NT2/D1 (cell line): Measurements from ENCODE around the gene PARL.

Source experiments
- DNase-seq: peaks from one replicate; pipeline ENCODE4 v3.0.0-alpha.2; 2011; ENCODE audit warnings: low read depth, low spot score
- H3K27me3 ChIP-seq: 2 replicates; pipeline ENCODE4 v1.6.0; 2011; ENCODE audit warnings: mild to moderate bottlenecking; ENCODE audit not compliant: insufficient read length, insufficient read depth
- H3K36me3 ChIP-seq: 2 replicates; pipeline ENCODE4 v1.6.1; 2011; ENCODE audit warnings: mild to moderate bottlenecking, low read length, mixed read lengths; ENCODE audit not compliant: insufficient read depth, insufficient read length
- H3K4me1 ChIP-seq: 2 replicates; pipeline ENCODE4 v1.5.1; 2011; ENCODE audit not compliant: insufficient read depth, insufficient read length
- H3K4me3 ChIP-seq: 2 replicates; pipeline ENCODE4 v1.5.1; 2011; ENCODE audit warnings: low read depth; ENCODE audit not compliant: insufficient read length
- H3K9ac ChIP-seq: 2 replicates; pipeline ENCODE4 v1.6.0; 2011; ENCODE audit warnings: low read depth; ENCODE audit not compliant: insufficient read length
- H3K9me3 ChIP-seq: 2 replicates; pipeline ENCODE4 v1.5.1; 2011; ENCODE audit warnings: mild to moderate bottlenecking, low read length; ENCODE audit not compliant: insufficient read depth
- SUZ12 ChIP-seq: IDR thresholded peaks from 2 replicates; pipeline ENCODE4 v1.6.1; 2011; ENCODE audit not compliant: insufficient read length, insufficient read depth; ENCODE audit errors: extremely low read depth
- YY1 ChIP-seq: IDR thresholded peaks from 2 replicates; pipeline ENCODE4 v1.6.1; 2011; ENCODE audit not compliant: insufficient read length, insufficient read depth
- ZNF274 ChIP-seq: IDR thresholded peaks from 2 replicates; pipeline ENCODE4 v1.6.1; 2011; ENCODE audit warnings: mild to moderate bottlenecking, low read depth, low read length

The PARL gene

DNA sequence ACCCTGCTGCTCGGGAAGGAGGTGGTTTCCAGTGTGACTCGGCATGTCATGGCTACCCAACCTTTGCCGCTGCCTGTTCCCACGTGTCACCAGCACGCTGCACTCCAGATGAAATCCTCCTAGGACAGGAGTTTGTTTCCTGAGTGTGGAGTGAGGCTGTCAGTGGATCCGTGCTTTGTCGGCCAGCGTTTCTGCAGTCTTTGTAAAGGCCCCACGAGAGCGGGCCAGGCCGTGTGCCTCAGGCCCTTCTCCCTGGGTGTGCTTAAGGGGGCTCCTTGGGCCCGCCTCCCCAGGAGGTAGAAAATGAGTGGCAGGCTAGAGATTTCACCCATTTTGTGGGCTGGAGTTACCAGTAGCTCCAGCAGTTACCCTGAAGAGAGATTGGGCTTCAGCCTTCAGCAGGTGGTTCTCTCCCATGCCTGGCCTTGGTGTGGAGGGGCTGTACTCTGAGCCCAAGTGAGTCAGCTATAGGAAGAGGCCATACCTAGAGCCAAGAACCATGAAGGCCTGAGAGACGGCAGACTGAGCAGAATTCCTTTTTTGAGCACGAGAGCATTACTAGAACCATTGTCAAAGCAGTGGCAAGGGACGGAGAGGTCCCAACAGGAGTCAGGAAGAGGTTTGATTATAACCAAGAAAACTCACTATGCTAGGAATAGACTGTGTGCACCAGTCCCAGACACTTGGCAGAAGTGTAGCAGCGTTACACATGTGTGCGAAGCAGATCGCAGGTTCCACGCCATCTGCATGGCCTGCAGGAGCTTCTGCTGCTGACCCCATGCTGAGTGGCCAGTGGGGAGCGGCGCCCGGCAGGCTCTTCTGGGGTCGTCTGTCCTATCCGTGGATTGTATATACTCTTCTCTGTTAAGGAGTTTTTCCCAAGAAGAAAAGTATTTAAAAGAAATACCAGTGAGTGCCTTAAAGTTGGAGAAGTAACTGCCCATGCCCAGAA is 73.8 kb downstream of the PARL start:
- Histone ChIP-seq H3K9me3 (no peaks in the 10 kb centered on the region), H3K9ac (no peak overlapping the region), H3K27me3 (no peaks in the 10 kb centered on the region), H3K36me3 (peaks cover 79% of the 10 kb centered on the region), H3K4me3 (no peak overlapping the region), H3K4me1 (no peaks in the 10 kb centered on the region)
- TF ChIP-seq YY1 (no peak), SUZ12 (no peak), ZNF274 (no peak)
- no peak for DNase-seq

- no peak for DNase-seq
- H3K9me3 ChIP-seq = no peaks in the 10 kb centered on the region
- H3K27me3 ChIP-seq = no peaks in the 10 kb centered on the region
- no peak overlapping the region for H3K9ac ChIP-seq
- H3K4me3 ChIP-seq = no peak overlapping the region
- no peak for TF ChIP-seq YY1
- TF ChIP-seq ZNF274 = no peak
- no peak for TF ChIP-seq SUZ12
- peaks cover 86% of the 10 kb centered on the region for H3K36me3 ChIP-seq
- H3K4me1 ChIP-seq = no peaks in the 10 kb centered on the region
These were observed 75.4 kb downstream of the PARL start for GRCh38 chr3:183809270-183809669.

DNA sequence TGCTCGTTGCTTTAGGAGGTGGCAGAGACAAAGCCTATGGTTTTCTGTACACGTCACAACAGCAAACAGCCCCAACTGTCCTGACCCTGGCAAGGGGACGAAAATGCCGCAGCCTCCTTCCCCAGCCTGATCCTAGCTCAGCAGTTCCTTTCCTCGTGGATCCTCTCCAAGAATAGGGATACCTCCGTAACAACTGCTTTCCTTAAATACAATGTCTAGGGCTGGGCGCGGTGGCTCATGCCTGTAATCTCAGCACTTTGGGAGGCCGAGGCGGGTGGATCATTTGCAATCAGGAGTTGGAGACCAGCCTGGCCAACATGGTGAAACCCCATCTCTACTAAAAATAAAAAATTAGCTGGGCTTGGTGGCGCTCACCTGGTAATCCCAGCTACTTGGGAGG is 76.3 kb downstream of the PARL start:
- no peak overlapping the region for H3K4me3 ChIP-seq
- H3K27me3 ChIP-seq = no peaks in the 10 kb centered on the region
- peaks cover 94% of the 10 kb centered on the region for H3K36me3 ChIP-seq
- H3K4me1 ChIP-seq = no peaks in the 10 kb centered on the region
- DNase-seq = no peak
- TF ChIP-seq SUZ12 = no peak
- TF ChIP-seq YY1 = no peak
- TF ChIP-seq ZNF274 = no peak
- no peaks in the 10 kb centered on the region for H3K9me3 ChIP-seq
- no peak overlapping the region for H3K9ac ChIP-seq

DNA sequence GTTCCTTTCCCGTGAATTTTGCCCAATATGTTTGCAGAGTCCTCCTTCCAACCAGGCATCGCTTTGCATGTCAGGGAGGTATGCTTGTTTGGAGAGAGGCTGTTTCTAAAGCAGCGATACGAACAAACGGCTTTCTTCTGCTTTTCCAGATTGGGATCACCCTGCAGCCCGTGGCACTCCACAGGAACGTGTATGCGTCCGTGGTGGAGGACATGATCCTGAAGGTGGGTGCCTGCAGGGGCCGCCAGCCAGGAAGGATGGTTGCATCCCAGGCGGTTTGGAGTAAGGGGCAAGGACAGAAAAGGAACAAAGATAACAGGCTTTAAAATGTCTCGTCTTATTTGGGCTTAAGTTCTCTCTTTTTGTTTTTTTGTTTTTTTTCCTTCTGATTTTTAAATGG is 76.8 kb downstream of the PARL start:
- H3K4me3 ChIP-seq = no peak overlapping the region
- DNase-seq = no peak
- no peaks in the 10 kb centered on the region for H3K27me3 ChIP-seq
- peaks cover 94% of the 10 kb centered on the region for H3K36me3 ChIP-seq
- no peaks in the 10 kb centered on the region for H3K4me1 ChIP-seq
- H3K9me3 ChIP-seq = no peaks in the 10 kb centered on the region
- no peak overlapping the region for H3K9ac ChIP-seq
- no peak for TF ChIP-seq YY1
- no peak for TF ChIP-seq SUZ12
- no peak for TF ChIP-seq ZNF274

DNA sequence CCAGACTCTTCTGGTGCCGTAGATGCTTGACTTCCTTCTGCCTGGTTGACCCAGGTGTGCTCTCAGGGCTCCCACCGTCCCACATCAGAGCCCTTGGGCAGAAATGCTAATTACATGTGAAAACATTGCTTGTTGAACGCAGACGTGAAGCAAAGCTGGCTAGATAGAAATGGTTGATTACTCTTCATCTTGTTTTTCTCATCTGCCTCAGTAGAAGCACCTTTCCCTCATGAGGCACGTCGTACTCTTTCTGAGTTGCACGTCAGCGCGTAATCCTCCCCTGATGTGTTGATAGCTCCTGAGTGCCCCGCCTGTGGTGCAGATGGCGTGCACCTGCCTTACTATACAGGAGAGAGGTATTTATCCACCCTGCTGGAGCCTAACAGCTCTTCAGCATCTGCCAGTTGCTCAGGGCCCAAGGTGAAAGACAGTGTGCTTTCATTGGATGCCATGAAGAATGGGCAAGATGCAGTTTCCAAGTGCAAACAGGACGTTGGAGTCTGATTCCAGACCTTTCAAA is 77.4 kb downstream of the PARL start:
- H3K4me3 ChIP-seq = no peak overlapping the region
- no peak for TF ChIP-seq ZNF274
- no peak for TF ChIP-seq YY1
- TF ChIP-seq SUZ12 = no peak
- no peaks in the 10 kb centered on the region for H3K27me3 ChIP-seq
- peaks cover 98% of the 10 kb centered on the region for H3K36me3 ChIP-seq
- no peaks in the 10 kb centered on the region for H3K4me1 ChIP-seq
- H3K9me3 ChIP-seq = no peaks in the 10 kb centered on the region
- no peak overlapping the region for H3K9ac ChIP-seq
- DNase-seq = no peak

DNA sequence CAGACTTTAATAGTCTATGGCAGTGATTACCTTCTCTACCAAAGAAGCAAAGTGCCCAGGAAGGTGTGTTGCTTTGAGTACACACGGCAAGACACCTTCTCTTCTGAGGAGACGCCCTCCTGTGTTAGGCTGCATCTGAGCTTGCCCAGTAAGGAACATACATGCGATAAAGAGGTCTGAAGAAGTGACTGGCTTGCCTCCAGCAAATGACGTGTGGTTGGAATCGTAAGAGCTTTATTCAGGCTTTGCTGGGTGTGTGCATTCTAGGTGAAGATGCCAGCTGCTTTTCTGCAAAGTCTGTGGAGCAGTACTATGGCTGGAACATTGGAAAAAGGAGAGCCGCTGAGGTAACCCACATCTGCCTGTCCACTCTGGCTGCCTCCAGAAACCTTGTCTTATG is 81.7 kb downstream of the PARL start:
- Histone ChIP-seq H3K9me3 (no peaks in the 10 kb centered on the region), H3K9ac (no peak overlapping the region), H3K4me1 (no peaks in the 10 kb centered on the region), H3K36me3 (peaks cover 97% of the 10 kb centered on the region), H3K27me3 (no peaks in the 10 kb centered on the region), H3K4me3 (no peak overlapping the region)
- TF ChIP-seq YY1 = no peak
- no peak for TF ChIP-seq ZNF274
- DNase-seq = no peak

- H3K36me3 ChIP-seq = peaks cover 94% of the 10 kb centered on the region
- no peak overlapping the region for H3K4me3 ChIP-seq
- H3K9me3 ChIP-seq = no peaks in the 10 kb centered on the region
- no peaks in the 10 kb centered on the region for H3K27me3 ChIP-seq
- TF ChIP-seq ZNF274 = no peak
- TF ChIP-seq SUZ12 = no peak
- no peak for TF ChIP-seq YY1
- no peaks in the 10 kb centered on the region for H3K4me1 ChIP-seq
- H3K9ac ChIP-seq = no peak overlapping the region
- DNase-seq = no peak
These were observed 83.1 kb downstream of the PARL start for GRCh38 chr3:183801601-183802000.
